Measurements from ENCODE around the gene RET. TPM values are rescaled to one million over a fixed set of nuclear protein-coding genes. Genes with fewer than 3 reads are reported as not detected.
A peak's percentile ranks its signal among the peaks of the same experiment; 100 is the strongest.

Gene RET
- total RNA-seq, 4 donors from 2014 or later = 0.20 to 8.5 (median 0.70) TPM

DNA sequence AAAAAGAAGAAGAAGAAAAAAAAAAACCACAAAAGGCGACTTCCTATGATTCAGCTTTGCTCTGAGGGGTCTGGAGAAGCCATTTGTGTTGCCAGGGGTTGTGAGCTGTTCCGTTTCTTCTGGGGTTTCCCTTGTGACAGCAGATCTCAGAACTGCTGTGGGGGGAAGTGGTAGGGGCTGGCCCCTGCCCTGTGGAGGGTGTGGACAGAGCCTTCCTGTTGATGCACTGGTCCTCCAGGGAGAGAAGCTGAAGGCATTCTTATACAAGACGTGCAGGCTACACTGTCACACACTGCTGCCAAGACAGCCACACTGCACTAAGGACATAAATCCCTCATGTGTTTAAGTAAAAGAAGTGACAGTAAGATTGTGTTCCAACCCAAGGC is 44.1 kb downstream of the RET start:
- peak in 1 of 2 donors; percentile 15 for DNase-seq (ENCODE audit: low spot score in 2 of 2)
- peak overlapping the region in 1 of 4 donors; percentile 41 for H3K27ac ChIP-seq

DNA sequence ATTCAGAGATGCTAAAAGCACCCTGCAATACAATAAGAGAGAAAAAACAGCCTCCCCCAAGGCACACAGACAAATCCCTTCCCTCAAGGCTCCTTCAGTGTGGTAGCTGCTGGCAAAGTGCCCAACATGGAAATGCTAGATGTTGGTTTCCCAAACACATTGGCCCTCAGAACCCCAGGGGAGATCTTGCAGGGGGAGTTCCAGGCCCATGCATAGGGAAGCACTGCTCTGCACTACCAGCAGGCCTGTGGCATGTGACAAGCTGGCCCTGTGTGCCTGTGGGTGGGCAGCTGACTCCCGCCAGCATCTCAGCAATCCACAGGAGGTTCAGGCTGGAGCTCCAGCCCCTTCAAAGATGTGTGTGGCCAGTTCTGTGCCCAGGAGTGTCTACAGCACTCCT is 44.6 kb downstream of the RET start:
- Histone ChIP-seq H3K27ac (peak overlapping the region in 1 of 4 donors; percentile 41), H3K27me3 (no peaks in the 10 kb centered on the region), H3K36me3 (no peaks in the 10 kb centered on the region), H3K9me3 (no peaks in the 10 kb centered on the region), H3K4me1 (peaks cover 0 to 14% (median 4%) of the 10 kb centered on the region in 4 donors), H3K4me3 (no peak overlapping the region)
- peak in 1 of 2 donors; percentile 32 for DNase-seq (ENCODE audit: low spot score in 2 of 2)
- 50 to 78% methylated on average over 1 of the region's 1 CpG for WGBS, 2 donors
- TF ChIP-seq, protein P1, sequence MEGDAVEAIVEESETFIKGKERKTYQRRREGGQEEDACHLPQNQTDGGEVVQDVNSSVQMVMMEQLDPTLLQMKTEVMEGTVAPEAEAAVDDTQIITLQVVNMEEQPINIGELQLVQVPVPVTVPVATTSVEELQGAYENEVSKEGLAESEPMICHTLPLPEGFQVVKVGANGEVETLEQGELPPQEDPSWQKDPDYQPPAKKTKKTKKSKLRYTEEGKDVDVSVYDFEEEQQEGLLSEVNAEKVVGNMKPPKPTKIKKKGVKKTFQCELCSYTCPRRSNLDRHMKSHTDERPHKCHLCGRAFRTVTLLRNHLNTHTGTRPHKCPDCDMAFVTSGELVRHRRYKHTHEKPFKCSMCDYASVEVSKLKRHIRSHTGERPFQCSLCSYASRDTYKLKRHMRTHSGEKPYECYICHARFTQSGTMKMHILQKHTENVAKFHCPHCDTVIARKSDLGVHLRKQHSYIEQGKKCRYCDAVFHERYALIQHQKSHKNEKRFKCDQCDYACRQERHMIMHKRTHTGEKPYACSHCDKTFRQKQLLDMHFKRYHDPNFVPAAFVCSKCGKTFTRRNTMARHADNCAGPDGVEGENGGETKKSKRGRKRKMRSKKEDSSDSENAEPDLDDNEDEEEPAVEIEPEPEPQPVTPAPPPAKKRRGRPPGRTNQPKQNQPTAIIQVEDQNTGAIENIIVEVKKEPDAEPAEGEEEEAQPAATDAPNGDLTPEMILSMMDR (IDR thresholded peaks at IDR 0.05) = no peak

More for the DNA sequence above, 44.1 kb downstream of the RET start:
- 44 to 57% methylated on average over 3 of the region's 3 CpGs for WGBS, 2 donors
- TF ChIP-seq, protein P1 (IDR thresholded peaks at IDR 0.05) = no peak
- TF ChIP-seq EP300 (IDR thresholded peaks at IDR 0.05) = peak in 1 of 2 donors; percentile 26
- no peaks in the 10 kb centered on the region for H3K36me3 ChIP-seq
- H3K27me3 ChIP-seq = no peaks in the 10 kb centered on the region
- no peak overlapping the region for H3K4me3 ChIP-seq
- H3K9me3 ChIP-seq = no peaks in the 10 kb centered on the region
- peaks cover 0 to 14% (median 4%) of the 10 kb centered on the region in 4 donors for H3K4me1 ChIP-seq

DNA sequence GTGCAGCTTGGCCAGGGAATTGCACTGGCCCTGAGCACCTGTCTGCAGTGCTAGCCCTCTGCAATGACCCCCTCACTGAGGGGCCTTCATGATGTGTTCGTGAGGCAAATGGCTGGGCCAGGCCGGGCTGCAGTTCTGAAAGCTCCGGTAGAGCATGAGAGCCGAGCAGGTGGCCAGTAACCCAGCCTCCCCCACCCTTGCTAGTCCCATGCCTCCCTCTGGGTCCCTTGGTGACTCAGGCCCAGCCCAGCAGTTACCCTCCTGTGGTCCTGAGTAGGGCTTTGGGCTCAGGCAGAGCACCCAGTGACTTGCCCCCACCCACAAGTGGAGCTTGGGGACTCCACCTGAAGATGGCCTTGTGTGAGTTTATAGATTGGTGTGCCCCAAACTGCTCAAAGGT is 45.2 kb downstream of the RET start:
- Histone ChIP-seq H3K4me1 (peaks cover 0 to 16% (median 4%) of the 10 kb centered on the region in 4 donors), H3K27me3 (no peaks in the 10 kb centered on the region), H3K27ac (no peak overlapping the region), H3K4me3 (no peak overlapping the region), H3K9me3 (no peaks in the 10 kb centered on the region), H3K36me3 (no peaks in the 10 kb centered on the region)
- DNase-seq (ENCODE audit: low spot score in 2 of 2) = no peak
- 100% methylated on average over 1 to 3 of the region's 4 CpGs for WGBS, 2 donors
- no peak for TF ChIP-seq POLR2A (IDR thresholded peaks at IDR 0.05)
- TF ChIP-seq, protein P1 (IDR thresholded peaks at IDR 0.05) = no peak
- no peak for TF ChIP-seq EP300 (IDR thresholded peaks at IDR 0.05)

DNA sequence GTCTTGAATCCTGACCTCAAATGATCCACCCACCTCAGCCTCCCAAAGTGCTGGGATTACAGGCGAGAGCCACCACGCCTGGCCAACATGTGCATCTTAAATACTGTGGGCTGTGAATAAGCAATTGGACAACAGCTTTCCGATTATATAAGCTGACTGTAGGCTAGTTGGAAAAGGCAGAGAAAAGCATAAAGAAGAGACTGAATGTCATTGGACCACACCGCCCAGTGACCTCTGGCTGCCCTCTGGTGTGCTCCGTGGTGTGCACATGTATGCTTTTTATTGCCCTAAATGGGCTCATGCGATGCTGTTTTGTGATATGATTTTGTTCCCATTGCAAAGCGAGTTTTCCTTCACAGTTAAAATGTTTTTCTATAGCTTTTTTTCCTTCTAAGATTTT is 46.0 kb downstream of the RET start:
- Histone ChIP-seq H3K36me3 (no peaks in the 10 kb centered on the region), H3K27ac (no peak overlapping the region), H3K9me3 (no peaks in the 10 kb centered on the region), H3K27me3 (no peaks in the 10 kb centered on the region), H3K4me1 (peaks cover 0 to 20% (median 8%) of the 10 kb centered on the region in 4 donors), H3K4me3 (no peak overlapping the region)
- TF ChIP-seq, protein P1 (IDR thresholded peaks at IDR 0.05) = no peak
- TF ChIP-seq EP300 (IDR thresholded peaks at IDR 0.05) (no peak), POLR2A (IDR thresholded peaks at IDR 0.05) (no peak)
- DNase-seq (ENCODE audit: low spot score in 2 of 2) = no peak
- 86 to 92% methylated on average over 7 of the region's 7 CpGs for WGBS, 2 donors

DNA sequence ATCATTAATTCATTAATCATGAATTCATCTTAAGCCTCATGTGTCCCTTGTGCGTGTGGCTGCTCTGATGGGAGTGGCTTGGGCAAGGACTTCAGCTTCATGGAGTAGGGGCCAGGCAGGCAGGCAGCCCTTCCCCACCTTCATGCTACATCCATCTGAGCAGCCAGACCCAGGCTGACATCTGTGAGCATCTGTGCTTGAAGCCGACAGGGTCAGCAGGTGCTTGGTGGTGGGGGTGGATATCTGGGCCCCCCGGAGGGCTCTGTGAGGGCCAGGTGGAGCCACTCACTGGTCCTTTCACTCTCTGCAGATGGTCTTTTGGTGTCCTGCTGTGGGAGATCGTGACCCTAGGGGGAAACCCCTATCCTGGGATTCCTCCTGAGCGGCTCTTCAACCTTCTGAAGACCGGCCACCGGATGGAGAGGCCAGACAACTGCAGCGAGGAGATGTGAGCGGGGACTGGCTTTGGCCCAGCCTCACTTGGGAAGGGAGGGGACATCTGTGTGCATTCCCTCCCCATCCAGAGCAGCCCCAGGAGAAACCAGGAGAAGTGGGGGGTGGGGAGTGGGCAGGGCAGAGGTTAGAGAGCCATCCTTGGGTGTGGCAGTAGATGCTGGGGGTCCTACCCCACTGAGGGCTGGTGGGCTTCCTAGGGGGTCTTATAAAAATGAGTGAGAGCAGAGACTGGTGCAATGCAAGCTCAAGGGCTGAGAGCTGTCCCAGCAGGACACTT is 46.7 kb downstream of the RET start:
- DNase-seq (ENCODE audit: low spot score in 2 of 2) = no peak
- H3K27me3 ChIP-seq = no peaks in the 10 kb centered on the region
- H3K27ac ChIP-seq = no peak overlapping the region
- H3K4me1 ChIP-seq = peaks cover 0 to 20% (median 9%) of the 10 kb centered on the region in 4 donors
- H3K36me3 ChIP-seq = no peaks in the 10 kb centered on the region
- H3K9me3 ChIP-seq = no peaks in the 10 kb centered on the region
- 82 to 87% methylated on average over 7 of the region's 9 CpGs for WGBS, 2 donors
- TF ChIP-seq POLR2A (IDR thresholded peaks at IDR 0.05) = no peak
- no peak for TF ChIP-seq EP300 (IDR thresholded peaks at IDR 0.05)
- TF ChIP-seq, protein P1 (IDR thresholded peaks at IDR 0.05) = no peak
- H3K4me3 ChIP-seq = no peak overlapping the region

All from tibial nerve (tissue), 4 donors.